ENCODE results near the gene PRPF4.
A peak's percentile ranks its signal among the peaks of the same experiment; 100 is the strongest.
"Not testable (repeated sequence)": the region's sequence is repeated elsewhere in the genome, so short reads cannot be mapped to it uniquely, and the experiment has no call there.

Gene PRPF4

DNA sequence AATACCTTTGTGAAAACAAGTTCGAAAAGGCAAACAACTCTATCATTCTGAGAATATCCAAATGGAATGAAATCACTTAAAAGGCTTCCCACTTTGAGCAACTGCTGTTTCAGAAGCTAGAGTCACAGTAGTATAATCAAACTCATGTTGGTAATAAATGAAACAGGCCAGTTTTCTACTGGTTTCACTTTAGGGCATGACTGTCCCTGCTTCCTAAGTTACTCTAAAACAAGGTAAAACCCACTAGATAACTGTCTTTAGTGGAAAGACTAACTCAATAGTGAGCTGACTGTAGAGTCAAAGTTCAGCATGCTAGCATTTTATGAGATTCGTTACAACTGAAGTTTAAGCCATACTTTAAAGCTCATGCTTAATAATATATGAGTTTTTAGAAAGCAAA is 6.1 kb upstream of the PRPF4 start:
- FAIRE-seq, result no peak

DNA sequence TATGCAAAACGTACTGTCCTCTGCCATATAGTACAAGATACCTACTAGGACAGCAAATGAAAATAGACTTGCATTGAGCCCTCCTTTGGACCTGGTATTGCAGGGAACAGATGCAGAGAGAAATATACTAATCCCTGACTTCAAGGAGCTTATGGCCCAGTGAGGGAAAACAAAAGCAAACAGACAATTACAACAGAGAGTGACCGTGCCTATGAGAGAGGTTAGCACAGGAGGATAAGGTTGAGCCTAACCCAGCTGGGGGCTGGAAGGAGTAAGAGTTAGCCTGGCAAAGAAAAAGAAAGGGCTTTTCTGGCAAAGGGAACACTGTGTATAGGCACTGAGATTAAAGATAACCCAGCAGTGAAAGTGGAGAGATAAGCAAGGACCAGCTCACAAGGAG is 5.6 kb upstream of the PRPF4 start:
- FAIRE-seq, result no peak

DNA sequence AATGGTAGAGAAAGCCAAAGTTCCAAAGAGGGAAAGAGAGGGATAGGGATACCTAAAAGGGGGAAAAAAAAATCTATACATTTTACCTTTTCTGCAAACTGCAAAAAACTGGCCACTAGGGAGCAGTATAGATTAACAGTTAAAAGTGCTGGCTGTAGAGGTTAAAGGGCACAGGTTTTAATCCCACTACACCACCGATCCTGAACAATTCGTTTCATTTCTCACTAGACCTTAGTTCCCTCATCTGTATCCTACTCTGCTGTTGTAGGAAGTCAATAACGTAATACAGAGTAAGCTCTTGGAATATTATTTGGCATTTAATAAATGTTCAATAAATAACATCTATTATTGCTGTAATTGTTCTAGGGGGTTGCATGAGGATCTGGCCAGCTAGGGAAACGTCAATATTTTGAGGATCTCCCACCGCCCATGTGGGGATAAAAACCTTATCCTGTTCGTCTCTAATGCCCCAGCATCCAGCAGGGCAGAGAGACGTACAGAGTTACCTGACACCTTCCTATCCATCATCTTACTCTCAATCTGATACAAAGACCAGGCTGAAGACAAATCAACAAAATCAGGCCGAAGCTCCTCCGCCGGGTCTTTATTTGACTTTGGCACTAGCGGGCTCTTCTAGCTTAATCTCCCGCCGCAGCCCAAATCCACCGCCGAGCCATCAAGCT is 843 bp upstream of the PRPF4 start:
- FAIRE-seq, result peak; percentile 88

DNA sequence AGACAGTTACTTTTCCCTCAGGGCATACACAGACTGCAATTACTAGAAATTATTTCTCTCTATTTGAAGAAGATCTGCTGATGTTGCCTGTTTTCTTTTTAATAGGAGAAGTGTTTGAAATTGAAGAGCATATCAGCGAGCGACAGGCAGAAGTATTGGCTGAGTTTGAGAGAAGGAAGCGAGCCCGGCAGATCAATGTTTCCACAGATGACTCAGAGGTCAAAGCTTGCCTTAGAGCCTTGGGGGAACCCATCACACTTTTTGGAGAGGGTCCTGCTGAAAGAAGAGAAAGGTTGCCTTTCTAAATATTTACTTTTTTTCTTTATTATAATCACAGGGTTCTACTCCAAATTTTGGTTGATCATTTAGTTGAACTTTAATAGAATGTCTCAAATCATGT is 3.4 kb downstream of the PRPF4 start:
- FAIRE-seq, result no peak

DNA sequence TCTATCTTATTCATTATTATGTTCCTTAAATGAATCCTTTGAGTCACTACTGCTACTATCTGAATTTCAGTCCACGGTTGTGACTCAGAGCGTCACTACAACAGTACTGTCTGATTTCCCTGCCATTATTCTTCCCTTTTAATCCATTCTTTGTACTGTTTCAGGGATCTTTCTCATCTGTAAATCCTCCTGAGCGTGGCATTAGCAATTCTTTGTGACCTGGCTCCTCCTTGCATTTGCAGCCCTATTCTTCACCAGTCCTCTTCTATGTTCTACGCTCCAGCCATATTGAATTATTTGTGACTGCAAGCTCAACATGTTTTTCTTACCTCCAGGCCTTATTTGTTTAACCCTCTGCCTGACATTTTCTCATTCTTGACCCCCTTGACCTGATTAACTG is 5.9 kb downstream of the PRPF4 start:
- no peak for FAIRE-seq

DNA sequence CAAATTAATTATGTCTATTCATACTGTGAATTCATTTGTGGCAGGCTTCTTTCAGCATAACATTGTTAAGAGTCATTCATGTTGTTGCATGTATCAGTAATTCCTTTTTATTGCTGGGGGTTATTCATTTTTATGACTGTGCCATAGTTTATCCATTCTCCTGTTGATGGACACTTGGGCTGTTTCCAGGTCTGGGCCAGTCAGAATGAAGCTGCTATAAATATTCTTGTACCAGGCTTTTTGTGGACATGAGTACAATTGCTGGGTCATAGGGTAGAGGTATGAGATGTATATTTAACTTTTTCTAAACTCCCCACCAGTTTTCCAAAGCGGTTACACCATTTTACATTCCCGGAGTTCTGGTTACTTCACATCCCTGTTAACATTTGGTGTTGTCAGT is 13.6 kb downstream of the PRPF4 start:
- FAIRE-seq, result no peak

DNA sequence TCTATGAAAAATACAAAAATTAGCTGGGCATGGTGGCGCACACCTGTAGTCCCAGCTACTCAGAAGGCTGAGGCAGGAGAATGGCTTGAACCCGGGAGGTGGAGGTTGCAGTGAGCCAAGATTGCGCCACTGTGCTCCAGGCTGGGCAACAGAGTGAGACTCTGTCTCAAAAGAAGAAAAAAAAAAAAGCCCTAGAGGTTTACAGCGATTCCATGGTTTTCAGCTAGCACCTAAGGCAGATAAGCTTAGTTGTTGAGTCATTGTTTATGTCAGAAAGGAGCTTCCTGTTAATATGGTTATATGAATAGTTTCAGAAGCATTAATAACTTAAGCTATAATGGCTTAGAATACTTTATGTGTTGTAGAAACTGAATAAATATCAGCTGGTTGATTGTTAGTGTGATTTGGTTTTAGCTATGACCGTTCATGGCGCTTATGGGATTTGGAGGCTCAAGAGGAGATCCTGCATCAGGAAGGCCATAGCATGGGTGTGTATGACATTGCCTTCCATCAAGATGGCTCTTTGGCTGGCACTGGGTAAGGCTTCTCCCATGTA is 14.7 kb downstream of the PRPF4 start:
- no peak for FAIRE-seq

DNA sequence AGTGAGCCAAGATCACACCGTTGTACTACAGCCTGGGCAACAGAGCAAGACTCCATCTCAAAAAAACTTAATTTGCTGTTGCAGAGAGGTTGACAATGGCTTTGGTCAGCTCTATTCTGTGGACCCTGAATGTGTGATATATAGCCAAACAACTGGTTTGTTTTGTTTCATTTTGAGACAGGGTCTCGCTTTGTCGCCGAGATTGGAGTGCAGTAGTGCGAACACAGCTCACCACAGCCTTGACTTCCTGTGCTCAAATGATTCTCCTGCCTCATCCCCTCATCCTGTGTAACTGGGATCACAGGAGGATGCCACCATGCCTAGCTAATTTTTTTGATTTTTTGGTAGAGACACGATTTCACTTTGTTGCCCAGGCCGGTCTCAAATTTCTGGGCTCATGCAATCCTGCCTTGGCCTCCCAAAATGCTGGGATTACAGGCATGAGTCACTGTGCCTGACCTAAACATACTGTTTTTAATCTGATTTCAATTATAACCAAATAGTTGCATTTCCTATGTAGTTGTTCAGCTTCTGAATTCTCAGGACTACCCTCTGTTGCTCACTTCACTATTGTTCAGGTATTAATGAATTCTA is 17.9 kb downstream of the PRPF4 start:
- FAIRE-seq, result no peak

DNA sequence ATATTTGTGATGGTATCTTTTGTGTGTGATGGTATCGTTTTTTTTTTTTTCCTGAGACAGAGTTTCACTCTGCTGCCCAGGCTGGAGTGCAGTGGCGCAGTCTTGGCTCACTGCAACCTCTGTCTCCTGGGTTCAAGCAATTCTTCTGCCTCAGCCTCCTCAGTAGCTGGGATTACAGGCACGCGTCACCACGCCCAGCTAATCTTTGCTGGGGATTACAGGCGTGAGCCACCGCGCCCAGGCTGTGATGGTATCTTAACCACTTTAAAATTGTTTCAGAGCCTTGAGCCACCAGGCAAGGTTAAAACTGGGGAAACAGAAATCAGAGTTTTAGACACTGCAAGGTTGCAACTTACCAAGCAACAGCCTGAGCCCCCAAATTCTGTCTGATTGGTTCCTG is 20.8 kb downstream of the PRPF4 start:
- not testable (repeated sequence) for FAIRE-seq

DNA sequence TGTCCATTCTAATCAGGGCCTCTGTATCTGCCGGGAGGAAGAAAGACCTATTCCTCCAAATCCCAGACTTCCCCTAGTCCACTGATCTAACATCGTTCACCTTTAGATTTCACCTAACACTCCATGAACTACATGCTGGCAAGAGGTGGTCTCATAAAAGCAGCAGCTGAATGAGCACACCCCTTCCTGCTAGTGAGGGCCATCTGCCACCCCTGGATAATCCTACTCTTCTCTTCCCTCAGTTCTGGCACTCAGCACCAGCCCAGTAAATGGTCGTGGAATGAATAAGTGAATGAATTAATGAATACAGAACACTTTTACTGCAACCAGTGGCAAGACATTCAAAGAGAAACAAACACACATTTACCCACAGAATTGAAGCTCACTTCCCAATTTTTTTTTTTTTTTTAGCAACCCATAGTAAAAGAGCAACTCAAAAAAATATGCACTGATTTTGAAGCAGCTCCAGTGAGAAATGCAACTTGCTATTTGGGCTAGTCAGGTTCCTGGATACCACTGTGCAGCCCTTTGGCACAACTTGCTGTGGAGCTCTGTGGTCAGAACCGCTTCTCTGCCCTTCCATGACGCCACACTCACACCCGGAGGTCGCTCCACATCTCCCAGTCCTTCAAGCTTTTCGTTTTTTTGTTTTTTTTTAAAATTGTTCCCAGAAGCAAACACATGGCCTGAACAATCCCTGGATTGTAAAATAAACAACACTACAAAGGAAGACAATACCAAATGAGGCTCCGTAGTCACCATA is 21.5 kb downstream of the PRPF4 start:
- no peak for FAIRE-seq

DNA sequence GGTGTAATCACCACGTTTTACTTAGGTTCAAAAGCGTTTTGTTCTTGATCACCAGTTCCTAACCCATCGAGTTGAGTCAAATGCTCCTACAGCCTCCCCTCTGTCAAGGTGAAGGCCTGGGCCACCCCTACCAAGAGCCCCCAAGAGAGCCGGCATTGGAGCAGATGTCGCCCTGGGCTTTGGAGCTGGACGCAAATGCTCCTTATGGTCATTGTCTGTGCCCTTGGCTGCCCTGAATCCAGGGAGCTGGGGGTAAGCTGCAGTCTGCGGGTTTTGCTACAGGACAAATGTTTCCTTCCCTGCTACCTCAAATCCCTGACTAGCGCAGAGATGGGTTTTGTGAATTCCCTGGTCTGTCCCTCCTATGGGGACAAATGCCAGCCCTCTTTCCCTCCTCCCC is 22.9 kb downstream of the PRPF4 start:
- FAIRE-seq, result no peak

DNA sequence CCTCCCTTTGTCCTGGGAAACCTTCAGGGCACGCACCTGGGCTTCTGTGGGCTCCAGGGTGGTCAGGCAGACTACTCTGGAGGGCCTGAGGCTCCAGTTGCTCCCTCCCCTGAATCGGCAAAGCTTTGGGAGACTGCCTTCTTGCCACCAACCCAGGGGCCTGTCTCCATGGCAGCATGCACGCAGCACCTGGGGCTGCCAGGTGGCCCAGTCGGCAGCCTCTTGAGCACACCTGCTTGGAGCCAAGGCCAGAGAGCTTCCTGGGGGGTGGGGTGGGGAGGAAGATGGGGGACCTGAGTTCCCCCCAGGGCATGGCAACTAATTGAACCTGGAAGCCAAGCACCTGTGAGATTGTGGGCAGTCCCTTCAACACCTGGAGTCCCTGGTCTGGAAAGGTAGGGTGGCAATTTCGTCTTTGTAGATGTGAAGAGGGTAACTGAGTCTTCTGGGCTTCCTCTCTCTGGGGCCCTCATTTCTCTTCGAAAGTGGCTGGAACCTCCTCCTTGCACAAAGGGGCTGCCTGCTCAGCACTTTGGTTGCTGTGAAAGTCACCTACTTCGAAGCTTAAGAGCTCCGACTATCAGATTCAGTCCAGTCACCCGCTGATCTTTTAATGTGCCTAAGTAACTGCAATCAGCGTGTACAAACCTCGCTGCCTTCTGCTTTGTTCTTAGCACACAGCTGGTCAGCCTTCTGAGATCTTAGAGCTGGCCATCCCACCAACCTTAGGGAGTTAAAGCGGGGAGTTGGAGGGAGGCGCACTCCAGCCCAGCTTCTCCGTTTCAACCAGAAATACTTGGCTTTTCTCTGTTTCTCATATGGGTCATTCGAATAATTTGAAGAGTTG is 23.7 kb downstream of the PRPF4 start:
- no peak for FAIRE-seq

DNA sequence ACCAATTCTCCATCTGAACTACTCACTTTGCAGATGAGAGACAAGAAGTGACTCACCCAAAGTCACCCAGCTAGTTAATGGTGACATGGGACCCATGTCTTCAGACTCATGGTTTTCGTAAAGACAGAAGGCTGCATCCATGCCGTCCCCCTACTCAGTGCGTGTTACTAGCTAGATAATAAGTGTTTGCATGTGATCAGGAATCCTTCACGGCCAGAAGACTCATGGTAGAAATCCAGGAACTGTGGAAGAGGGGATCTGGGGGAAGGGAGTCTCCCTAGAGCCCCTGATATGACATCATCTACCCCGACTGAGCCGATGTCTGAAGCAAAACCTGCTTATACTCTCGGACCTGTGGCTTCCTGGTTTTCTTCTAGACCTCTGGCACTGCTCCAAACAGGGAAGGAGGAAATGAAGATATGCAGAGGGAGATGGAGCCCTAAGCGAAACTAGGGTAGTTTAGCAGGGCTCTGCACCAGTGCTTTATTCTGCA is 24.4 kb downstream of the PRPF4 start:
- FAIRE-seq, result no peak

DNA sequence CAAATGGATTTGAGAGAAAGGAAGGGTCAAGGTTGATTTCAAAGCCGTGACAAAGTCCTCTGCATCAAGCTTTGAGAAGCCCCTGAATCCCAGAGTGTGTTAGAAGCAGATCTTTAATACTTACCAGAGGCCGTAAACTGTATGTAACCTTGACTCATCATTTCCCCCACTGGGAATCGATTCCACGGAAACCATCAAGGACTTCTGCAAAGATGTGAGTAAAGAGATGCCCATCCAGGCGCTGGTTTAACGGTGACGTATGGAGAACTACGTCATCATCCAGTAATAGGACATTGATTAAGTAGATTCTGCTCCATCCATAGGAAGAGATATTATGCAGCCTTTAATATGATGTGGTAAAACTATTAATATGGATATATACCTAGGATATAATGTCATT is 26.1 kb downstream of the PRPF4 start:
- no peak for FAIRE-seq

DNA sequence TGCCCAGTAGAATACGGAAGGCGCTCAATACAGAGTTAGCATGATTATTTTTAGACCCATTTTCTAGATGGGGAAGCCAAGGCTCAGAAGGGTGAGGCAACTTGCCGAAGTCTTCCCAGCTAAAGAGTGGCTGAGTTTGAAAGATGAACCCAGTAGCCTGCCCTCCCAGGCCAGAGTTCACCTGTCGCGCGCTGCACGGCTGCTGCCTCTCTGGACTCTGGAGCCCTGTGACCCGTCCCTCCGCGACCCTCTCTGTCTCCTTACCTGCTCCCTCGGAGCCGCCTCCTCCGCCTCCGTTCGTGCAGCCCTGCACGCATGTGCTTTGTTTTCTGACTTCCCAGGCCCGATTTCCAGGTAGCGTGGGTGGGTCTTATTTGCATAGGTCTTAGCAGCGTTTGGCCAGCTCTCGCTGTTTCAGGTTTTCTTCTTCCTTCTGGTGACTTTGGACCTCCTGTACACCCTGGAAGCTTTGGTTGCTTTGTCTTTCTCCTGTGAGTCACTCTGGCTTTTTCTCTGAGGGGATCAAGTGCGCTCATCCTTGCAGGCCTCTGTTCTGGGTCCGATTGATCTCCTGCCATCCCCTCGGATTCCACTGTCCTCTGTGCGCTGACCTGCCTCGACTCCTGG is 27.4 kb downstream of the PRPF4 start, which contains the start of gene RNF183:
Gene RNF183 (minus strand): TSS at position 585 of the 627 bp plus-strand sequence. CDS start 5,192 bp downstream, outside the sequence.
- FAIRE-seq, result no peak

DNA sequence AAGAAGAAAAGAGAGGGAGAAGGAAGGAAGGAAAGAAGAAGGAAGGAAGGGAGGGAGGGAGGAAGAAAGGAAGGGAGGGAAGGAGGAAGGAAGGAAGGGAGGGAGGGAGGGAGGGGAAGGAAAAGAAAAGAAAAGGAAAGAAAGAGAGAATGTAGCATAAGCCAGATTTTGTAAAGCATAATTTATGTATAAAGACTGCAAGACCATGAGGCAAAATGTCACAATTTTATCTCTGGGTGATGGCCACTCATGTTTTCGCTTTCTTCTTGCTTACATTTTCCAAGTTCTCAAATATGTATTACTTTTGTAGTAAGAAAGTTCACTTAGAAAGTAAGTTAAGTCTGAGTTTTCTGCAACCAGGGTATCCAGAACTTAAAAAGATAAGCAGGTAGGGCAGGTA is 31.1 kb downstream of the PRPF4 start:
- no peak for FAIRE-seq

DNA sequence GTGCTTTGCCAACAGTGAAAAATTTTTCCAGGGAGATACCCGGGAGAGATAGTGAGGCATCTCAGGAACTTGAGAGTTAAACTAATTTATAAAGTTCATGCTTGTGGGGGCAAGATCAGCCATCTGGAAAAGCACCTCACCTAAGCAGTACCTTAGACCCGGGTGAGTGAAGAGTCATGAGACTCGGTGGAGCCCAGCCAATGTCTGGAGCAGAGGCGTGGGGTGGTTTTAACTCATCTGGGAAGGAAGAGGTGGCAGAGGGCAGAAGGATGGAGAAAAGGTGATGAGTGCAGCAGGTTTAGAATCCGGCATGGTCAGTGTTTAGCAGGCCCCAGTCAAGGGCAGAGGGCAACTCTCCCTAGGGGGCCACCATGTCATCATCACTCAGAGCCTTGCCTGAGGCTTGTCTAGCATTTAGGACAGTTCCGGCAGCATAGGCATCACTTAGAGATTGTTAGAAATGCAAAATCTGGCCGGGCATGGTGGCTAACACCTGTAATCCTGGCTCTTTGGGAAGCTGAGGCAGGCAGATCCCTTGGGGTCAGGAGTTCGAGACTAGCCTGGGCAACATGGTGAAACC is 32.0 kb downstream of the PRPF4 start:
- no peak for FAIRE-seq

DNA sequence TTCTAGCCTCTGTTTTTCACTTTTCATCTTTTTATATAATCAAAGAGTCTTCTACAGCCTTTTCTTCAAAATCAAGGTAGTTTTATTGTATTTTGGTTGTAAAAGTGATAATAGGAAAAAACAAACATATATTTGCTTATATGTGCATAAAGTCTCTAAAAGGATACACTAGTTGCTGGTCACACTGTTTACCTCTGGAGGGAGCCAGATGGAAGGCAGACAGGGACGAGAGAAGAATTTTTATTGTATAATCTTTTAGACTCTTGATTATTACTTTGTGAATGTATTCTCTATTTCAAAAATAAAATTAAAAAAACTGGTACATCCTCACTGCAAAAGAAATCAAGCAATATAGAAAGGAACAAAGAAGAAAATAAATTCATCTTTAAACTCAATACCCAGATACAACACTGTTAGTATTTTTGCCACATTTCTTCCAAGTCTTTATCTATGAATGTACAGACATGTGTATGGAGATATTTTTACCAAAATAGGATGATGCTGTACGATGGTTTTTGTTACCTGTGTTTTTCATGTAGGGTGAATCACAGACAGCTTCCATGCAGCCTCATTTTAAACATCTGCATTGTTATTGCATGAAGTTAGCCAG is 33.9 kb downstream of the PRPF4 start:
- peak; percentile 95 for FAIRE-seq

DNA sequence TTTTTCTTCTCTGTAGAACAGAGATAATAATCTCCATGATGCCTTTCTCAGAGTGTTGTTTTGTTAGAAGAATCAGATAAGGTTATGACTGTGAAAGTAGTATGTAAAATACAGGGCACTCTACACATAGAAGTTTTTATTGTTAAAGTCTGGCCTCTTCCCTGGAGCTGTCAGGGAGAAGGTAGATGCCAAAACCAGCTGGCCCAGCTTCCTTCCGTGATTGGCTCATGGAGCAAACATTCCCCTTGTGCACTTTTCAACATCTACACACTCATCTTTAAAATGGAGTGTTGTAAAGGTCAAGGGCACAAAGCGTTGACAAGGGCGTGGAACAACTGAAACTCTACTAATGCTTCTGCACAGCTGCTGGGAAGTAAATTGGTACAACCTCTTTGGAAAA is 35.1 kb downstream of the PRPF4 start:
- FAIRE-seq, result no peak

DNA sequence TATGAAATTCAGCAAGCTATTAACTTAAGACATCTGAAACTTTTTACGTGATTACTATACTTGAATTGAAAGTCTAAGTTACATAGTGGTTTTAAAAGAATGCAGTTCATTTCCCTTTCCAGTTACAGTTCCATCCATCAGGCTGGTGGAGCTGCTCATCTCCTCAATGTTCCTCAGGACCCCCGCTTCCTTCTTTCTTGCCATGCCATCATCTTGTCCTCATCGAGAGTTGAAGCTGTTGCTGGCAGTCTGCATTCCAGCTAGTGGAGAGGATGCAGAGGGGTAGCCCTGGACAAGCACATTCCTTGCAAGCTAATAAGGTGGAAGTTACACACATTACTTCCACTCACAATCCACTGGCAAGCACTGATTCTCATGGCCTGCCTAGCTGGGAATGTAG is 36.5 kb downstream of the PRPF4 start:
- FAIRE-seq, result no peak

DNA sequence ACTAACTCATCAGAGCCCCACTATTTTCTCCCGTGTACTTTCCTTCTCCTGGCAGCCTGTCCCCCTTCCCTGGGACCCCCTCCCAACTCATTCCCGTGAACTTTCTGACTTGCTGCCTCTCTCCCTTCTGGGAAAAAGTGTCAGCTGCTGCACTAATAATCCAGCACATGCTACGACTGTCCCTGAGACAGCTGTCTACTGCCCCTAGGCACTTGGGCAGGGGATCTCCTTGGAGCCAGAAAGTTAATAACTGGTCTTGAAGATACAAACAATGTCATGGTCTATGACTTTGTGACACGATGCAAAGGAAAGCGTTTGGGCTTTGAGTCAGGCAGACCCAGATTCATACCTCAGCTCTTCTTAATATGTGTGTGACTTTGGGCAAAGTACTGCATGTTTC is 37.8 kb downstream of the PRPF4 start:
- FAIRE-seq, result no peak

Data from G401.6 (cell line).